Neural progenitor cell (in vitro differentiated cells): ENCODE measurements around the gene GNAI3. TPM values are rescaled to one million over a fixed set of nuclear protein-coding genes. Genes with fewer than 3 reads are reported as not detected.

Experiments used
- DNase-seq: peaks from one replicate; pipeline ENCODE4 v3.0.0-alpha.2; 2016; ENCODE audit warnings: low spot score
- H2AFZ ChIP-seq: fragments of 200-600 bp; sonication (generic); replicated peaks from 2 replicates; pipeline ENCODE4 v1.6.1; 2016; ENCODE audit warnings: antibody characterized with exemption
- H3F3A ChIP-seq: fragments of 200-600 bp; sonication (generic); 2 replicates; pipeline ENCODE4 v1.6.1; 2016; ENCODE audit warnings: antibody characterized with exemption, low read depth
- H3K27ac ChIP-seq: fragments of 200-600 bp; sonication (generic); 2 replicates; pipeline ENCODE4 v1.5.1; 2016; ENCODE audit warnings: mild to moderate bottlenecking
- H3K27me3 ChIP-seq: fragments of 200-600 bp; sonication (generic); 2 replicates; pipeline ENCODE4 v1.6.1; 2016; ENCODE audit warnings: mild to moderate bottlenecking, moderate library complexity
- H3K36me3 ChIP-seq: fragments of 200-600 bp; sonication (generic); 2 replicates; pipeline ENCODE4 v1.5.1; 2016
- H3K4me1 ChIP-seq: fragments of 200-600 bp; sonication (generic); 2 replicates; pipeline ENCODE4 v1.6.1; 2016; ENCODE audit warnings: mixed run types
- H3K4me2 ChIP-seq: fragments of 200-600 bp; sonication (generic); 2 replicates; pipeline ENCODE4 v1.6.1; 2016
- H3K4me3 ChIP-seq: fragments of 200-600 bp; sonication (generic); 2 replicates; pipeline ENCODE4 v1.5.1; 2016
- H3K79me2 ChIP-seq: fragments of 200-600 bp; sonication (generic); 2 replicates; pipeline ENCODE4 v1.6.1; 2016; ENCODE audit warnings: low read depth
- H3K9ac ChIP-seq: fragments of 200-600 bp; sonication (generic); 2 replicates; pipeline ENCODE4 v1.6.1; 2016
- H3K9me3 ChIP-seq: fragments of 200-600 bp; sonication (generic); 2 replicates; pipeline ENCODE4 v1.5.1; 2016; ENCODE audit warnings: low read depth
- H4K20me1 ChIP-seq: fragments of 200-600 bp; sonication (generic); 2 replicates; pipeline ENCODE4 v1.6.1; 2016; ENCODE audit warnings: low read depth
- H3K27ac Mint-ChIP-seq: 3 replicates; pipeline ENCODE4 v1.8.0; 2021; ENCODE audit warnings: mixed read lengths
- H3K27me3 Mint-ChIP-seq: 2 replicates; pipeline ENCODE4 v1.8.0; 2022; ENCODE audit warnings: low read depth, mild to moderate bottlenecking, inconsistent platforms, moderate library complexity, mixed read lengths; ENCODE audit not compliant: insufficient read depth
- H3K36me3 Mint-ChIP-seq: 3 replicates; pipeline ENCODE4 v1.8.0; 2021; ENCODE audit warnings: mixed read lengths
- H3K4me1 Mint-ChIP-seq: 3 replicates; pipeline ENCODE4 v1.8.0; 2021; ENCODE audit warnings: mixed read lengths
- H3K4me3 Mint-ChIP-seq: 3 replicates; pipeline ENCODE4 v1.8.0; 2021; ENCODE audit warnings: mild to moderate bottlenecking, moderate library complexity, mixed read lengths
- H3K9me3 Mint-ChIP-seq: 3 replicates; pipeline ENCODE4 v1.8.0; 2020; ENCODE audit warnings: mixed read lengths
- CTCF ChIP-seq: fragments of 200-600 bp; sonication (generic); IDR thresholded peaks from 2 replicates; pipeline ENCODE4 v1.5.1; 2017; ENCODE audit warnings: antibody characterized with exemption, mild to moderate bottlenecking
- EZH2 ChIP-seq: fragments of 200-600 bp; sonication (generic); IDR thresholded peaks from 2 replicates; pipeline ENCODE4 v1.6.1; 2017; ENCODE audit warnings: antibody characterized with exemption, mild to moderate bottlenecking, moderate library complexity
- EZH2phosphoT487 ChIP-seq: fragments of 200-600 bp; sonication (generic); IDR thresholded peaks from 2 replicates; pipeline ENCODE4 v1.6.1; 2017; ENCODE audit warnings: antibody characterized with exemption
- total RNA-seq: library from RNA; depleted of rRNA; stranded (reverse); fragments of >200 nt; gene quantifications from 2 replicates; pipeline ENCODE4 v1.2.3, GENCODE V29; 2015; ENCODE audit warnings: low replicate concordance

Gene GNAI3
- total RNA-seq, 1 donor from 2014 or later: 15.4 TPM

DNA sequence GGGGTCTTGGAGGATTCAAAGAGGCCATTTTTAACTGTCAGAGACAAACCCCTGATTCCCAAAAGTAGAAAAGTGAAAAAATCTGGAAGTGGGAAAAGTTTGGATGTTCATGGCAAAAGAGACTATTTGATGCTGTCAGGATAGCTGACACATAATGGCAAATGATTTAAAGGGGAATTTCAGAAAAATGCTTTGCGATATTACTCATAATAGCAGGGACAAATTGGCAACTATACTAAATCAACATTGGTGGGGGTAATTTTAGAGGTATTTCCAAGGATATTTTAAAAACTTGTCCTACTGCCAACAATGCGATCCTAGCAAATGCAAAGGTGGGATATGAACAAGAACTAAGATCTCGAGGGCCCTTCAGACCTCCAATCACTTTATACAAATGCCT, 102.2 kb downstream of the GNAI3 start:
- H3K9ac ChIP-seq: no peak overlapping the region
- H3K9me3 ChIP-seq: no peaks in the 10 kb centered on the region
- peaks cover 3% of the 10 kb centered on the region for H3F3A ChIP-seq
- no peaks in the 10 kb centered on the region for H3K79me2 ChIP-seq
- Mint-ChIP-seq H3K27me3 (peaks cover 6% of the 10 kb centered on the region), H3K27ac (no peak overlapping the region), H3K4me3 (no peak overlapping the region), H3K4me1 (peaks cover 9% of the 10 kb centered on the region), H3K36me3 (no peaks in the 10 kb centered on the region), H3K9me3 (peaks cover 10% of the 10 kb centered on the region)
- no peak for DNase-seq
- H3K27me3 ChIP-seq: peaks cover 54% of the 10 kb centered on the region
- H3K27ac ChIP-seq: no peak overlapping the region
- no peak overlapping the region for H2AFZ ChIP-seq
- peaks cover 3% of the 10 kb centered on the region for H3K4me1 ChIP-seq
- TF ChIP-seq CTCF: no peak
- no peak for TF ChIP-seq EZH2phosphoT487
- no peak for TF ChIP-seq EZH2
- H3K36me3 ChIP-seq: no peaks in the 10 kb centered on the region
- no peak overlapping the region for H3K4me3 ChIP-seq
- no peaks in the 10 kb centered on the region for H4K20me1 ChIP-seq
- H3K4me2 ChIP-seq: no peak overlapping the region

GRCh38 chr1:109652402-109652801, 104.0 kb downstream of the GNAI3 start:
- Mint-ChIP-seq H3K36me3 (no peaks in the 10 kb centered on the region), H3K27me3 (peaks cover 7% of the 10 kb centered on the region), H3K27ac (no peak overlapping the region), H3K4me1 (peaks cover 11% of the 10 kb centered on the region), H3K4me3 (no peak overlapping the region), H3K9me3 (no peaks in the 10 kb centered on the region)
- H3K27me3 ChIP-seq: peaks cover 55% of the 10 kb centered on the region
- H3K9ac ChIP-seq: no peak overlapping the region
- H3K79me2 ChIP-seq: no peaks in the 10 kb centered on the region
- H3K4me2 ChIP-seq: no peak overlapping the region
- H3K9me3 ChIP-seq: no peaks in the 10 kb centered on the region
- no peak overlapping the region for H3K27ac ChIP-seq
- DNase-seq: no peak
- no peak overlapping the region for H3K4me3 ChIP-seq
- no peak for TF ChIP-seq EZH2phosphoT487
- no peak for TF ChIP-seq EZH2
- no peak for TF ChIP-seq CTCF
- no peaks in the 10 kb centered on the region for H4K20me1 ChIP-seq
- no peak overlapping the region for H2AFZ ChIP-seq
- no peaks in the 10 kb centered on the region for H3K36me3 ChIP-seq
- H3F3A ChIP-seq: peaks cover 4% of the 10 kb centered on the region
- peaks cover 3% of the 10 kb centered on the region for H3K4me1 ChIP-seq

DNA sequence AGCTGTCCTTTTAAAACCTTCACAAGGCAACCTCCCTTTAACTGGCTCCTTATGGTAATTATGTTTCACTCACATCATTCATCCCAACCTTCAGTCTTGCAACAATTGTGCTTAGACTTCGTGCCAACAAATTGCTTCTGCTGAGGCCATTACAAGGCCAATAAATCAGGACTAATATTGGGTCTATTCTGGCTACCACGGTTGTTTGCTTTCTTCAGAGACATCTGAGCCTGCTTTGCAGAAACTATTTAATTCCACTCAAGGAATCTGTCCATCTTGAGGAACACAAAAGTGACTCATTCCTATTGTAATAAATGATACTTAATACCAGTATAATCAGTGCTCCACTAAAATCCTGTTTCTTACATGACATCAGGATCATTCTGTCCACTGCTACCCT, 104.9 kb downstream of the GNAI3 start:
- no peaks in the 10 kb centered on the region for H3K79me2 ChIP-seq
- no peak overlapping the region for H3K4me2 ChIP-seq

More for the DNA sequence above, 104.9 kb downstream of the GNAI3 start:
- H3K4me3 Mint-ChIP-seq: no peak overlapping the region
- Histone ChIP-seq H3F3A (peaks cover 4% of the 10 kb centered on the region), H4K20me1 (no peaks in the 10 kb centered on the region), H2AFZ (no peak overlapping the region), H3K27me3 (peaks cover 55% of the 10 kb centered on the region), H3K9ac (no peak overlapping the region), H3K36me3 (no peaks in the 10 kb centered on the region), H3K27ac (no peak overlapping the region), H3K4me3 (no peak overlapping the region), H3K9me3 (no peaks in the 10 kb centered on the region), H3K4me1 (peaks cover 3% of the 10 kb centered on the region)
- H3K36me3 Mint-ChIP-seq: peaks cover 2% of the 10 kb centered on the region
- TF ChIP-seq EZH2 (no peak), EZH2phosphoT487 (no peak), CTCF (no peak)
- H3K9me3 Mint-ChIP-seq: no peaks in the 10 kb centered on the region
- no peak overlapping the region for H3K27ac Mint-ChIP-seq
- H3K27me3 Mint-ChIP-seq: peaks cover 7% of the 10 kb centered on the region
- H3K4me1 Mint-ChIP-seq: peaks cover 20% of the 10 kb centered on the region
- DNase-seq: no peak
